ENCODE results near the gene CFAP20DC.

DNA sequence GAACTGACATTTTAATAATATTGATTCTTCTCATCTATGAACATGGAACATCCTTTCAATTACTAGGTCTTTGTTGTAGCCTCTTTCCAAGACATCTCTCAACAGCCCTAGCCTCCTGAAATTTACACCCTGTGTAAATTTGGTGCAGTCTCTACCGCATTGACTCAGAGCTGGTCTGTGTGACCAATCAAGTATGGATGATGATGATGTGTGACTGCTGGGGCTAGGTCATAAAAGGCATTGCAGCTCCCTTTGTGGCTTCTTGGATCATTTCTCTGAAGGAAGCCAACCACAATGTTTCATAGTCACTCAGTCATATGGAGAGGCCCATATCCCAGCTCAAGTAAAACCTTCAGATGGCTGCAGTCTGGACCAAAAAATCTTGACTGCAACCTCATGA lies 321.1 kb downstream of the CFAP20DC start:
- TF ChIP-seq ZNF747 (tag by site-specific recombination; IDR thresholded peaks at IDR 0.05) (no peak), ZNF121 (tag by site-specific recombination; IDR thresholded peaks at IDR 0.05) (no peak), ZNF311 (tag by site-specific recombination; IDR thresholded peaks at IDR 0.05; ENCODE audit: borderline replicate concordance) (no peak), KLF9 (tag by site-specific recombination; IDR thresholded peaks at IDR 0.05; ENCODE audit: low read depth) (no peak), ZNF785 (tag by site-specific recombination; IDR thresholded peaks at IDR 0.05) (no peak), ZBTB17 (tag by site-specific recombination; IDR thresholded peaks at IDR 0.05) (no peak)
- TF ChIP-seq, protein P1, sequence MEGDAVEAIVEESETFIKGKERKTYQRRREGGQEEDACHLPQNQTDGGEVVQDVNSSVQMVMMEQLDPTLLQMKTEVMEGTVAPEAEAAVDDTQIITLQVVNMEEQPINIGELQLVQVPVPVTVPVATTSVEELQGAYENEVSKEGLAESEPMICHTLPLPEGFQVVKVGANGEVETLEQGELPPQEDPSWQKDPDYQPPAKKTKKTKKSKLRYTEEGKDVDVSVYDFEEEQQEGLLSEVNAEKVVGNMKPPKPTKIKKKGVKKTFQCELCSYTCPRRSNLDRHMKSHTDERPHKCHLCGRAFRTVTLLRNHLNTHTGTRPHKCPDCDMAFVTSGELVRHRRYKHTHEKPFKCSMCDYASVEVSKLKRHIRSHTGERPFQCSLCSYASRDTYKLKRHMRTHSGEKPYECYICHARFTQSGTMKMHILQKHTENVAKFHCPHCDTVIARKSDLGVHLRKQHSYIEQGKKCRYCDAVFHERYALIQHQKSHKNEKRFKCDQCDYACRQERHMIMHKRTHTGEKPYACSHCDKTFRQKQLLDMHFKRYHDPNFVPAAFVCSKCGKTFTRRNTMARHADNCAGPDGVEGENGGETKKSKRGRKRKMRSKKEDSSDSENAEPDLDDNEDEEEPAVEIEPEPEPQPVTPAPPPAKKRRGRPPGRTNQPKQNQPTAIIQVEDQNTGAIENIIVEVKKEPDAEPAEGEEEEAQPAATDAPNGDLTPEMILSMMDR (tag by site-specific recombination; IDR thresholded peaks at IDR 0.05): no peak
- TF ChIP-seq, protein P2, sequence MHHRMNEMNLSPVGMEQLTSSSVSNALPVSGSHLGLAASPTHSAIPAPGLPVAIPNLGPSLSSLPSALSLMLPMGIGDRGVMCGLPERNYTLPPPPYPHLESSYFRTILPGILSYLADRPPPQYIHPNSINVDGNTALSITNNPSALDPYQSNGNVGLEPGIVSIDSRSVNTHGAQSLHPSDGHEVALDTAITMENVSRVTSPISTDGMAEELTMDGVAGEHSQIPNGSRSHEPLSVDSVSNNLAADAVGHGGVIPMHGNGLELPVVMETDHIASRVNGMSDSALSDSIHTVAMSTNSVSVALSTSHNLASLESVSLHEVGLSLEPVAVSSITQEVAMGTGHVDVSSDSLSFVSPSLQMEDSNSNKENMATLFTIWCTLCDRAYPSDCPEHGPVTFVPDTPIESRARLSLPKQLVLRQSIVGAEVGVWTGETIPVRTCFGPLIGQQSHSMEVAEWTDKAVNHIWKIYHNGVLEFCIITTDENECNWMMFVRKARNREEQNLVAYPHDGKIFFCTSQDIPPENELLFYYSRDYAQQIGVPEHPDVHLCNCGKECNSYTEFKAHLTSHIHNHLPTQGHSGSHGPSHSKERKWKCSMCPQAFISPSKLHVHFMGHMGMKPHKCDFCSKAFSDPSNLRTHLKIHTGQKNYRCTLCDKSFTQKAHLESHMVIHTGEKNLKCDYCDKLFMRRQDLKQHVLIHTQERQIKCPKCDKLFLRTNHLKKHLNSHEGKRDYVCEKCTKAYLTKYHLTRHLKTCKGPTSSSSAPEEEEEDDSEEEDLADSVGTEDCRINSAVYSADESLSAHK (tag by site-specific recombination; IDR thresholded peaks at IDR 0.05): no peak
- TF ChIP-seq, protein P3, sequence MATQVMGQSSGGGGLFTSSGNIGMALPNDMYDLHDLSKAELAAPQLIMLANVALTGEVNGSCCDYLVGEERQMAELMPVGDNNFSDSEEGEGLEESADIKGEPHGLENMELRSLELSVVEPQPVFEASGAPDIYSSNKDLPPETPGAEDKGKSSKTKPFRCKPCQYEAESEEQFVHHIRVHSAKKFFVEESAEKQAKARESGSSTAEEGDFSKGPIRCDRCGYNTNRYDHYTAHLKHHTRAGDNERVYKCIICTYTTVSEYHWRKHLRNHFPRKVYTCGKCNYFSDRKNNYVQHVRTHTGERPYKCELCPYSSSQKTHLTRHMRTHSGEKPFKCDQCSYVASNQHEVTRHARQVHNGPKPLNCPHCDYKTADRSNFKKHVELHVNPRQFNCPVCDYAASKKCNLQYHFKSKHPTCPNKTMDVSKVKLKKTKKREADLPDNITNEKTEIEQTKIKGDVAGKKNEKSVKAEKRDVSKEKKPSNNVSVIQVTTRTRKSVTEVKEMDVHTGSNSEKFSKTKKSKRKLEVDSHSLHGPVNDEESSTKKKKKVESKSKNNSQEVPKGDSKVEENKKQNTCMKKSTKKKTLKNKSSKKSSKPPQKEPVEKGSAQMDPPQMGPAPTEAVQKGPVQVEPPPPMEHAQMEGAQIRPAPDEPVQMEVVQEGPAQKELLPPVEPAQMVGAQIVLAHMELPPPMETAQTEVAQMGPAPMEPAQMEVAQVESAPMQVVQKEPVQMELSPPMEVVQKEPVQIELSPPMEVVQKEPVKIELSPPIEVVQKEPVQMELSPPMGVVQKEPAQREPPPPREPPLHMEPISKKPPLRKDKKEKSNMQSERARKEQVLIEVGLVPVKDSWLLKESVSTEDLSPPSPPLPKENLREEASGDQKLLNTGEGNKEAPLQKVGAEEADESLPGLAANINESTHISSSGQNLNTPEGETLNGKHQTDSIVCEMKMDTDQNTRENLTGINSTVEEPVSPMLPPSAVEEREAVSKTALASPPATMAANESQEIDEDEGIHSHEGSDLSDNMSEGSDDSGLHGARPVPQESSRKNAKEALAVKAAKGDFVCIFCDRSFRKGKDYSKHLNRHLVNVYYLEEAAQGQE (tag by site-specific recombination; IDR thresholded peaks at IDR 0.05): no peak
- TF ChIP-seq, protein P4, sequence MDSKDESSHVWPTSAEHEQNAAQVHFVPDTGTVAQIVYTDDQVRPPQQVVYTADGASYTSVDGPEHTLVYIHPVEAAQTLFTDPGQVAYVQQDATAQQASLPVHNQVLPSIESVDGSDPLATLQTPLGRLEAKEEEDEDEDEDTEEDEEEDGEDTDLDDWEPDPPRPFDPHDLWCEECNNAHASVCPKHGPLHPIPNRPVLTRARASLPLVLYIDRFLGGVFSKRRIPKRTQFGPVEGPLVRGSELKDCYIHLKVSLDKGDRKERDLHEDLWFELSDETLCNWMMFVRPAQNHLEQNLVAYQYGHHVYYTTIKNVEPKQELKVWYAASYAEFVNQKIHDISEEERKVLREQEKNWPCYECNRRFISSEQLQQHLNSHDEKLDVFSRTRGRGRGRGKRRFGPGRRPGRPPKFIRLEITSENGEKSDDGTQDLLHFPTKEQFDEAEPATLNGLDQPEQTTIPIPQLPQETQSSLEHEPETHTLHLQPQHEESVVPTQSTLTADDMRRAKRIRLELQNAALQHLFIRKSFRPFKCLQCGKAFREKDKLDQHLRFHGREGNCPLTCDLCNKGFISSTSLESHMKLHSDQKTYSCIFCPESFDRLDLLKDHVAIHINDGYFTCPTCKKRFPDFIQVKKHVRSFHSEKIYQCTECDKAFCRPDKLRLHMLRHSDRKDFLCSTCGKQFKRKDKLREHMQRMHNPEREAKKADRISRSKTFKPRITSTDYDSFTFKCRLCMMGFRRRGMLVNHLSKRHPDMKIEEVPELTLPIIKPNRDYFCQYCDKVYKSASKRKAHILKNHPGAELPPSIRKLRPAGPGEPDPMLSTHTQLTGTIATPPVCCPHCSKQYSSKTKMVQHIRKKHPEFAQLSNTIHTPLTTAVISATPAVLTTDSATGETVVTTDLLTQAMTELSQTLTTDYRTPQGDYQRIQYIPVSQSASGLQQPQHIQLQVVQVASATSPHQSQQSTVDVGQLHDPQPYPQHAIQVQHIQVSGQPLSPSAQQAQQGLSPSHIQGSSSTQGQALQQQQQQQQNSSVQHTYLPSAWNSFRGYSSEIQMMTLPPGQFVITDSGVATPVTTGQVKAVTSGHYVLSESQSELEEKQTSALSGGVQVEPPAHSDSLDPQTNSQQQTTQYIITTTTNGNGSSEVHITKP (tag by site-specific recombination; IDR thresholded peaks at IDR 0.05): no peak
- TF ChIP-seq, protein P5, sequence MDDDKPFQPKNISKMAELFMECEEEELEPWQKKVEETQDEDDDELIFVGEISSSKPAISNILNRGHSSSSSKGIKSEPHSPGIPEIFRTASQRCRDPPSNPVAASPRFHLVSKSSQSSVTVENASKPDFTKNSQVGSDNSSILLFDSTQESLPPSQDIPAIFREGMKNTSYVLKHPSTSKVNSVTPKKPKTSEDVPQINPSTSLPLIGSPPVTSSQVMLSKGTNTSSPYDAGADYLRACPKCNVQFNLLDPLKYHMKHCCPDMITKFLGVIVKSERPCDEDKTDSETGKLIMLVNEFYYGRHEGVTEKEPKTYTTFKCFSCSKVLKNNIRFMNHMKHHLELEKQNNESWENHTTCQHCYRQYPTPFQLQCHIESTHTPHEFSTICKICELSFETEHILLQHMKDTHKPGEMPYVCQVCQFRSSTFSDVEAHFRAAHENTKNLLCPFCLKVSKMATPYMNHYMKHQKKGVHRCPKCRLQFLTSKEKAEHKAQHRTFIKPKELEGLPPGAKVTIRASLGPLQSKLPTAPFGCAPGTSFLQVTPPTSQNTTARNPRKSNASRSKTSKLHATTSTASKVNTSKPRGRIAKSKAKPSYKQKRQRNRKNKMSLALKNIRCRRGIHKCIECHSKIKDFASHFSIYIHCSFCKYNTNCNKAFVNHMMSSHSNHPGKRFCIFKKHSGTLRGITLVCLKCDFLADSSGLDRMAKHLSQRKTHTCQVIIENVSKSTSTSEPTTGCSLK (tag by site-specific recombination; IDR thresholded peaks at IDR 0.05): no peak

All from HEK293 (cell line).